GM21528 (cell line): ENCODE results near the gene C1orf21.

ENCODE experiments used
- ATAC-seq: cut with Tn5 transposase; IDR thresholded peaks from one replicate; pipeline ENCODE4 v1.9.1; 2021; ENCODE audit warnings: mild to moderate bottlenecking, moderate library complexity; ENCODE audit not compliant: unreplicated experiment, low FRiP score

C1orf21 gene

GRCh38 chr1:184385865-184386311, 941 bp upstream of the C1orf21 start:
- ATAC-seq = no peak

GRCh38 chr1:184387069-184387475, 243 bp downstream of the C1orf21 start:
- ATAC-seq = peak; percentile 27

- ATAC-seq = peak; percentile 27
Observed at GRCh38 chr1:184387476-184388318, 868 bp downstream of the C1orf21 start.

- no peak for ATAC-seq
Observed at GRCh38 chr1:184388319-184388889, 1.6 kb downstream of the C1orf21 start.

- ATAC-seq = no peak
Observed at GRCh38 chr1:184388971-184389370, 2.1 kb downstream of the C1orf21 start.

GRCh38 chr1:184389446-184389845, 2.6 kb downstream of the C1orf21 start:
- ATAC-seq = no peak

- no peak for ATAC-seq
Observed at GRCh38 chr1:184390889-184391288, 4.1 kb downstream of the C1orf21 start.

GRCh38 chr1:184392067-184392466, 5.2 kb downstream of the C1orf21 start:
- no peak for ATAC-seq

- no peak for ATAC-seq
Observed at GRCh38 chr1:184392779-184393522, 6.1 kb downstream of the C1orf21 start.

GRCh38 chr1:184393962-184394361, 7.1 kb downstream of the C1orf21 start:
- ATAC-seq = no peak

- no peak for ATAC-seq
Observed at GRCh38 chr1:184395370-184395769, 8.5 kb downstream of the C1orf21 start.

GRCh38 chr1:184395937-184396480, 9.2 kb downstream of the C1orf21 start:
- ATAC-seq = no peak

- no peak for ATAC-seq
Observed at GRCh38 chr1:184399192-184399847, 12.5 kb downstream of the C1orf21 start.

GRCh38 chr1:184403961-184404726, 17.3 kb downstream of the C1orf21 start:
- no peak for ATAC-seq

GRCh38 chr1:184404727-184405027, 17.8 kb downstream of the C1orf21 start:
- ATAC-seq = no peak

GRCh38 chr1:184405094-184405800, 18.4 kb downstream of the C1orf21 start:
- no peak for ATAC-seq

- ATAC-seq = no peak
Observed at GRCh38 chr1:184405801-184406142, 18.9 kb downstream of the C1orf21 start.

GRCh38 chr1:184406479-184406878, 19.6 kb downstream of the C1orf21 start:
- no peak for ATAC-seq

GRCh38 chr1:184407816-184408510, 21.1 kb downstream of the C1orf21 start:
- ATAC-seq = no peak
